Activated naive CD8-positive, alpha-beta T cell treated with anti-CD3 and anti-CD28 coated beads, Interleukin-2, amount 50 U/mL, for 16 hours (primary cell): Measurements from ENCODE around the gene BRCA1.
"Not testable (repeated sequence)": the region's sequence is repeated elsewhere in the genome, so short reads cannot be mapped to it uniquely, and the experiment has no call there.

Experiments
- DNase-seq: peaks from one replicate; pipeline ENCODE4 v3.0.0-alpha.2; 2020; ENCODE audit warnings: low read depth, low spot score

BRCA1 gene

GRCh38 chr17:43125133-43125966 lies at the start of gene BRCA1:
Gene BRCA1, minus strand, starts transcription at chr17:43125364. Its CDS starts 1,268 bp downstream, at chr17:43124096.
- DNase-seq: peak; percentile 83

- no peak for DNase-seq
Observed at GRCh38 chr17:43171586-43172487, 46.7 kb upstream of the BRCA1 start.

- peak; percentile 88 for DNase-seq
Observed at GRCh38 chr17:43170766-43171585, 45.8 kb upstream of the BRCA1 start, which contains the start of gene NBR1. Gene NBR1, plus strand, starts transcription at chr17:43171214. Its CDS starts 4,586 bp downstream, at chr17:43175800.

GRCh38 chr17:43170140-43170765 lies 45.1 kb upstream of the BRCA1 start:
- peak; percentile 71 for DNase-seq

- DNase-seq: no peak
Observed at GRCh38 chr17:43169561-43170139, 44.5 kb upstream of the BRCA1 start.

- not testable (repeated sequence) for DNase-seq
Observed at GRCh38 chr17:43165971-43166370, 40.8 kb upstream of the BRCA1 start.

- not testable (repeated sequence) for DNase-seq
Observed at GRCh38 chr17:43159957-43160356, 34.8 kb upstream of the BRCA1 start.

- not testable (repeated sequence) for DNase-seq
Observed at GRCh38 chr17:43159232-43159631, 34.1 kb upstream of the BRCA1 start.

GRCh38 chr17:43155666-43156065 lies 30.5 kb upstream of the BRCA1 start:
- DNase-seq: no peak

GRCh38 chr17:43153197-43153835 lies 28.2 kb upstream of the BRCA1 start:
- not testable (repeated sequence) for DNase-seq

GRCh38 chr17:43151880-43152456 lies 26.8 kb upstream of the BRCA1 start:
- no peak for DNase-seq

GRCh38 chr17:43146649-43147048 lies 21.5 kb upstream of the BRCA1 start:
- DNase-seq: no peak

GRCh38 chr17:43143201-43143600 lies 18.0 kb upstream of the BRCA1 start:
- no peak for DNase-seq

- no peak for DNase-seq
Observed at GRCh38 chr17:43142153-43142552, 17.0 kb upstream of the BRCA1 start.

GRCh38 chr17:43140396-43141332 lies 15.5 kb upstream of the BRCA1 start:
- no peak for DNase-seq

GRCh38 chr17:43138531-43138930 lies 13.4 kb upstream of the BRCA1 start:
- DNase-seq: not testable (repeated sequence)

- not testable (repeated sequence) for DNase-seq
Observed at GRCh38 chr17:43136574-43136973, 11.4 kb upstream of the BRCA1 start.

- DNase-seq: no peak
Observed at GRCh38 chr17:43135454-43135819, 10.3 kb upstream of the BRCA1 start.
